CD1c-positive myeloid dendritic cell (primary cell): ENCODE results near the gene ABCB6.

ENCODE experiments used
- DNase-seq: peaks from one replicate; pipeline ENCODE4 v3.0.0-alpha.2; 2016; ENCODE audit errors: extremely low spot score

The ABCB6 gene

DNA sequence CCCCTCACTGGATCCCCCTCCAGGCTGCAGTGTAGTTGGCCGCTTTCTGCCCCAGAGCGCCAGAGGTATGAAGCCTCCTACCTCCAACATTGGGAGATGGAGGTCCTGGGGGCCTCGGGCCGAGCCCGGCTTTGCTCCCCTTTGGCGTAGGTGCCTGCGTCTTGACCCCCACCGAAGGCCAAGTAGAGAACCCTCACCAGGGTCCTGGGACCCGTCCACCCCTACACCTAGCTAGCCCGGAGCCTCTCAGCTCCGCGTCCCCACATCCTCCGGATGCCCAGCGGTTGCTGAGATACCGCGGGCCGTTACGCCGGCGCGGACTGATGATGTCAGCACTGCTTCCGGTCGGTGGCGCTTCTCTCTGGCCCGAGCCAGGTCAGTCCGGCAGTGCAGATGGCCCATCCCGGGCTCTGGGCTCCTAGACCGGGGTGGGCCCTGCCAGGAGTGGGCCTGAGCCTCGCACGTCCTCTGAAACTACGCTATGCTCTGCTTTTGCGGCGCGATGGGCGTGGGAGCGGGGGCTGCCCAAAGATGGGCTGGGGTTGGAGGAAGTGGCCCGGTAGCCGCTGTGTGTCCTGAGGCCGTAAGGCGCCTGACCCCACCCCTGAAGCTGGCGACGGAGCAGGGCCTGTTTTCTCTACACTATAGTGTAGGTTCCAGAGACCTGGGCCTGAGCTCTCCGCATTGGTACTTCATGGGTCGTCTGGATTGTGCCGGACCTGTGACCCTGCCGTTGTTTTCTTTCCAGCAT, 26.6 kb upstream of the ABCB6 start, which contains the start of the genes GLB1L and STK16:
Gene GLB1L, minus strand, starts transcription at position 297 of the 751 bp plus-strand sequence. CDS start 1,871 bp downstream, outside the sequence.
Gene STK16, plus strand, starts transcription at position 332 of the 751 bp plus-strand sequence. CDS start 521 bp downstream, outside the sequence.
- DNase-seq: peak; percentile 96

DNA sequence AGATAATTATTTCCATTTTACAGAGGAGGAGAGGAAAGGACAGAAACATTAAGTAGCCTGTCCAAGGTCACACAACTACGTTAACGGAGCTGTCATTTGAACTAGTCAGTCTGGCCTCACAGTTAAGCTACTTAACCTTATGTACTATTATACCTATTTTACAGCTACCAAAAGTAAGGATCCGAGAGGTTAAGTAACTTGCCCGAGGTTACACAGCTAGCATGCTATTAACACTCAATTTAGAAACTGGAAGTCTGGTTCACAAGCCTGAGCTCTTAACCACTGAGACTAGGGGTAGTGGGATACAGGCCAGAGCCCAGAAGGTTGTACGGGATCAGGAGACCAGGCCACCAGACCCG, 26.0 kb upstream of the ABCB6 start:
- no peak for DNase-seq

DNA sequence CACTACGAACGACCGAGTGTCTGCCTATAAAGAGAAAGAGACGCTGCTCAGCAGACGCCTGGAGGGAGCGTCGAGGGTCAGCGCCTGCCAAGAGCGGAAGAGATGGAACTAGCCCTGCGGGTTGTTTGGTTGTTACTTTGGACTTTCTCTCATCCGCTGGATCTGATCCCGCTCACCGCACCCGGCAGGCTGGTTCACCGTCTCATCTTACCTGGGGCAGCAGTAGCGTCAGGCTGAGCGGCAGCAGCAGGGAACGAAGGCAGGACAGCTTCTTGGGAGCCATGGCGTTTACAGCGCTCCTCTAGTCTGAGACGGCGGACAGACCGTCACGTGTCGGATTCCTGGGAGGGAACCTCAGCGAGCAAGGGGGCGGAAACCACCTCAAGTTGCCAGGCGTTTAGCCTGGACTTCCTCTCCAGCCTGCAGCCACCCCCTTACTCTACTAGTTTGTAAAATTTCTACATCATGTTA, 24.6 kb upstream of the ABCB6 start:
- DNase-seq: peak; percentile 84

DNA sequence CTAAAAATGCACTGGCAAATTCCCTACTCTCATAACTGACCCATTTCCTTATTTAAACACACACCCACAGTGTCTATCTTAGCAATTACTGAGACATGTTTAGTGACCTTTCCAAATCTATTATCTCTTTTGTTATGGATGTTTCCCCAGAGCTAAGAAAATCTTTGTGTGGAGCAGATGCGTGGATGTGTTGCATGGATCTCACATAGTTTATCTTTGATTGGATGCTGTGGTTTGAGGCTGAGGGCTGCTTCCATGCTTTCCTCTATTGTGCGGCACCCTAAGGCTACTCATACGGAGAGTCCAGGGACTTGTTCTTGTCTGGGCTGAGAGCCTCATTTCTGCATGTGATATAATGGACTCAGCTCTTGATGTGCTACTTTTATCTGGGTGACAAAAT, 15.6 kb upstream of the ABCB6 start:
- no peak for DNase-seq

DNA sequence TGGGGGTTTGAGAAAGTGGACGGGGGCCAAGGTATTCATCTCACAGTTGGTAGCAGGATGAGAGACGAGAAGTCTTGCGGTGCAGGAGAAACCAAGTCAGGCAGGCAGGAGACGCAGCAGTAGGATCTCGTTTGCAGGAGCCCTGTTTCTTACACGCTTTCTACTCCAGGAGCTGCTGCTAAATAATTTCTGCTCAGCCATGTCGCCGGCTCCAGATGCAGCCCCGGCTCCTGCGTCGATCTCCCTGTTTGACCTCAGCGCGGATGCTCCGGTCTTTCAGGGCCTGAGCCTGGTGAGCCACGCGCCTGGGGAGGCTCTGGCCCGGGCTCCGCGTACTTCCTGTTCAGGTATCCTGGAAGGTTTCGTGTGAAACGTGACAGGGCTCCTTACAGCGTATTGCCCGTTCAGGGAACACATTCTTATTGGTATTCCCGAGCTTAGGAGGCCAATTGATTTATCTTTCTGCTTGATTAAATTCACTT, 11.3 kb upstream of the ABCB6 start:
- DNase-seq: peak; percentile 59

DNA sequence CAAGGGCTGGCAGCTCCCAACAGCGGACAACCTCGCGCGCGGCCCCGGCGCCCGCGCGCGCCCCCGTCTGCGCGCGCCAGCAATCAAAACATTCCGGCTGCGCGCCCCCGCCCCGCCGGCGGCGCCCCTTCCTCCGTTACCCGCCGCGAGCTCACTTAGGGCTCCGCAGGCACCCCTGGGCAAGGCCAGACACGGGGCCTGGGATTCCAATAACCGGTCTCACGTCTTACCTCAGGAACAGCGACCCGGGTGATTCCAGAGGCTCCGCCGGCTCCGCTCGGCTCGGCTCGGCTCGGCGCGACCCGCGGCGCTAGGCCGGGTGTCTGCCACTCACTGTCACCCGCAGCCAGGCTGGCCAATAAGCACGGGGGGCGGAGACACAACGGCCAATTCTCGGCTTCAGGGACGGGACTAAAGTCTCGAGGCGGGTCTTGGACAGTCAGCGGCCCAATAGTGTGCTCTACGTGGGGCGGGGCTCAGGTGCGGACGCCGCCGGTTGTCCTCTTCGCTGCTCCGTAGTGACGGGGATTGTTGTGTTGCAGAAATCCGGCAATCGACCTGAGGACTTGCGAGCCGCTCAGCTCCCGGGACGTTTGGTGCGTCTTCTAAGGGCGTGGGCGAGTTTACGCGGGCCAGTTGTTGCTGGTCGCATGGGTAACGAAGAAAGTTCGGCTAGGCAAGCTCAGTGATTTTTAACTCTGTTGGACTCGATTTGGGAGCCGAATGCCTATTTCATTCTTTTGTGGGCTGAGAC, 10.7 kb upstream of the ABCB6 start, which contains the start of the genes ANKZF1 and ATG9A:
Gene ANKZF1, plus strand, starts transcription at position 502 of the 754 bp plus-strand sequence. CDS start 452 bp downstream, outside the sequence.
Gene ATG9A, minus strand, starts transcription at position 332 of the 754 bp plus-strand sequence. CDS start 1,612 bp downstream, outside the sequence.
- peak; percentile 99 for DNase-seq

DNA sequence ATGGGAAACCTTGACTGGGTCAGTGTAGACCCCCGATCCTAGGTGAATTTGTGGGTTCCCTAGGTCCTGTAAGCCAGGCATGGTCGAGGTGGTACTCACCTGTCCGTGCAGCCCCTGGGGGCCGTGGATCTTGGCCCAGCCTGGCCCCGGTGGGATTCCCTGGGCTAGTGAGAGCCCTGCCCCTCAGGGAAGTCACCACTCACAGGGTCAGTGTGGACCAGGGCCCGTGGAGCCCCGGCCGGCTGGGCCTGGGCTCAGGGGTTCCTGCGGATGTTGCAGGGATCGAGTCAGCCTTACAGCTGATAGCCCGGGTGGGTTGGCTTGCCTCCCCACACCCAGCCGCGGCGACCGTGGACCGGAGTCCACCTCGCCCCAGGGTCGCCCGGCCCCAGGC, 10.2 kb upstream of the ABCB6 start:
- DNase-seq: no peak

DNA sequence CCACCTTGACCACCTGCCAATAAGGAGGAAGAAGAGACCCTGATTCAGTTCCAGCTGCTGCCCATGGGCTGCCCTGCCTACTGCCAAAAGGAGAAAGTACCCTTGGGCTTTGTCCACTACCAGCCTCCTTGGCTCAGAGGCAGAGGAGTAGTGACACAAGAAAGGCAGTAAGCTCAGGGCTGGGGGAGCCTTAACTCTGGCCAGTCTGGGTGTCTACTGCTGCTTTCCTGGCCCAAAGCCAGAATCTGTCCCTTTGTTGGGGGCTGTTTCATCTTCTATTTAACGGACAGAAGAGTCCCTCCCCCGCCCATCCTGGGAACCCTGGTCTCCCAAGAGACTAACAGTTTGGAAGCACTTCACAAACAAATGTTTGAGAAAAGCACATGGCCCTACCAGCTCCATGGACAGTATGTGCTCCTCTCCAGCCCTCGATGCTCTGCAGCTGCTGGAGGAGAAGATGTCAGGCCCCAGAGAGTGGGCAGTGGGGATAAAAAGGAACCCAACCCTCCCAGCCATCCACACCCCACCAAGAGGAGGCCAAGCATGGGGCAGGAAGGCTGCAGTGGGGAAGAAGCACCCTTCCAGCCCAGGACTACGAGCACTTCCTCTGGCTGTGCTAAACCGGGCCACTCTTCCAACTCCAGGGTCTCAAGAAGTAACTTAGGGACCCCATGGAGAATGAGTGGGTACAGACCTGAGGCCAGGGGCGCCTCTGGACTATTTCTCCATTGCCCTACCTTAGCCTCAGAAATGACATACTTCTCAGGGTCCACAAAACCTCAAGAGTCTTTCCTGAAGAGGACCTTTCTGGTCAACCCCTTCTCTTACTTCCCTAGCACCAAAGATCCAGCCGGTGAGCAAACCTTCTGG, 9.5 kb upstream of the ABCB6 start:
- DNase-seq: peak; percentile 17

DNA sequence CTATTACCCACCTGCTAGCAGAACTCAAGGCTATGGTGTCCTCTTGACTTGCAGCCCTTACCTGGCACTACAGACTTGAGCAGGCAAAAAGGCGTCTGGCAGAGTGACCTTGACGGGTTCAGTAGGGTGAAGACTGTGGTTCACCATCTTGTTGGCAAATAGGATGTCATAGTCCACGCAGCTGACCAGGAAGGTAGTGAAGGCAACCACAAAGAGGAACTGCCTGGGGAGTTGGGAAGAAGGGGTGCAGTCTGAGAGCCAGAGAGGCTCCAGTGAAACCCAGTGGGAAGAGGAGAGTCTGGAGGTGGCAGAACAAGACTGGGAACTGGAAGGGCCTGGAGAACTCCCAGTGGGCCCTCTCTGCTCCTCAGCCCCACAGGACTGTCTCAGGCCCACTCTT, 6.6 kb upstream of the ABCB6 start:
- DNase-seq: peak; percentile 67

DNA sequence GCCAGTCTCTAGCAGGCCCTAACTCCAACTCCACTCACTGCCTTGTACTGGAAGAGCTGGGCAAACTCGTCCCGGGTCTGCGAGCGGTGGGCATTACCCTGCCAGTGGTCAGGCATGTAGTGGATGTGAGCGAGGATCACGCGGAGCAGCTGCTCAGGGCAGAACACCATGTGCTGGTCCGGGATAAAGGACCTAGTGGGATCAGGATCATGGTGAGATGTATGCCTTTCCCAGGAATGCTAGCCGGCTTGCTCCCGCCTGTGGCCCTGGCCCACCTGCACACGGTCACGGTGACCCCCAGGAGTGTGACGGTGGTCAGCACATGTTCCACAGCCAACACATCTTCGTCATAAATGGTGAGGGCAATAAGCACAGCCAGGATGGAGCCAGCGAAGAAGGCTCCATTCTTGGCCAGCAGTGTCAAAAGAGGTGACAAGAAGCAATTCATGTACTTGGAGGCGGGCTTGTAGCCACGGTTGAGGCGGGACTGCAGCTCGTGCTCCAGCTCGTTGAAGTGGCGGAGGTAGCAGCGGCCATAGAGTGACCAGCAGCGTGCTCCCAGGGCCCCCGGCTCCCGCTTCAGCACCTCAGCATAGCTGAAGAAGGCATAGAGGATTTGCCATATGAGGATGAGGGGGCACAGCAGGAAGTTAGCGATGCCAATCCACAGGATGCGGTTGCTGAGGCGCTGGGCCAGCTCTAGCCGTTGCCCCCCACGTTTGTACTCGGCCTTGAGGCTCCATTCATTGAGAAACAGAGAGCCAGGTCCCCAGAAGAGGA, 5.3 kb upstream of the ABCB6 start:
- no peak for DNase-seq

DNA sequence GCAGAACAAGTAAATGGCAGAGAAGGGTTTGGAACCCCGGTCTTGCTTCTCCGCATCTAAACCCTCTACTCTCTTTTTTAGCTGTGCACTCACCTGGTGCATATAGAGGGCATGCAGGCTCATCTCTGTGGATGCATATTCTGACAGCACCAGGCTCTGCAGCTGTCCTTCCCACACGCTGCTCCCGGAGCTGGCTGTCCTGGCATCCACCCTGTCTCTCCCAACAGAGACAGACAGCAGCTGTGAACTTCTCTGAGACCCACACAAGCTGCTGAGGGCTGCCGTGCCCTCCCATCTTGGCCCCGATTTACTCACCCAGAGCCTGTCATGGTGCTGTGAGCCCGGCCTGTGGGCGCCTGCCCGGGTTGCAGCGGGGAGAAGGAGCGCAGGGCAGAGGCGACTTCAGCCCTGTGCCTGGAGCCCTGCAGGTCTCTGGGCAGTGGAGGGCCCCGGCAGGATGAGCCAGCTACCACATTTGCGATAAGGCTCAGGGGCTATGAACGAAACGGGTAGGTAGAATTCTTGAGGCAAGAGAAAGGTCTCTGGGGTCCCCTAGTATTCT, 3.3 kb upstream of the ABCB6 start:
- DNase-seq: no peak

DNA sequence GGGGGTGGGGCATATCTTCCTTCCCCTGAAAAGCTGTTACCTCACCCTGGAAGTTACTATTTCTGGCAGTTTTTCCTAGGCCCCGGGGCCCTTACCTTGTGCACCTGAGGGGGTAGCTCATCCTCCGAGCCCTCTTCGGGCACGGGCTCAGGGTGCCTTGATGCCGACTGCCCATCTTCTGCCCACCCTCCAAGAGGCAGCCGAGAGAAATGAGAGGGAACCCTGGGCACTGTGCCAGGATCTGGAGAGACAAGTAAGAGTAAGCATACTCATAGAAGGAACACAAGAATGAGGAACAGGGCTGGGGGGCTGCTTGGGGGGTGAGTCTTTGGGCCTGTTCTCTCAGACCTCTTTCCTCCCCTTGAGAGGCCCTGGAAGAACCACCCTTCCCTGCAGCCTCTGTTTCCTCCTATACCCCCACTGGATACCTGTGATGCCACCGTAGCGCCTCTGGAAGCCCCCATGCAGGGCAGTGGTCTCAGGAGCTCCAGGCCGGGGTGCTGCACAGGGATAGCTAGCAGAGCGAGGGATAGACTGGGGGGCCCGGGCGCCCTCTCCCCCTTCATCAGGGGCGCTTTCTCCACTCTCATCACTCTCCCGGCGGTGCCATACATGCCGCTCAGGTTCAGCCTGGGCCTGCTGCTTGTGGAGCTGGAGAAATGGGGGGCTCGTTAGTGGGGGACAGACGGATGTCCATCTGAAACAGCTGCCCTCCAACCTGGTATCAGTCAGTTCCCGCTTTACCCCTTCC, 2.1 kb upstream of the ABCB6 start:
- DNase-seq: no peak

DNA sequence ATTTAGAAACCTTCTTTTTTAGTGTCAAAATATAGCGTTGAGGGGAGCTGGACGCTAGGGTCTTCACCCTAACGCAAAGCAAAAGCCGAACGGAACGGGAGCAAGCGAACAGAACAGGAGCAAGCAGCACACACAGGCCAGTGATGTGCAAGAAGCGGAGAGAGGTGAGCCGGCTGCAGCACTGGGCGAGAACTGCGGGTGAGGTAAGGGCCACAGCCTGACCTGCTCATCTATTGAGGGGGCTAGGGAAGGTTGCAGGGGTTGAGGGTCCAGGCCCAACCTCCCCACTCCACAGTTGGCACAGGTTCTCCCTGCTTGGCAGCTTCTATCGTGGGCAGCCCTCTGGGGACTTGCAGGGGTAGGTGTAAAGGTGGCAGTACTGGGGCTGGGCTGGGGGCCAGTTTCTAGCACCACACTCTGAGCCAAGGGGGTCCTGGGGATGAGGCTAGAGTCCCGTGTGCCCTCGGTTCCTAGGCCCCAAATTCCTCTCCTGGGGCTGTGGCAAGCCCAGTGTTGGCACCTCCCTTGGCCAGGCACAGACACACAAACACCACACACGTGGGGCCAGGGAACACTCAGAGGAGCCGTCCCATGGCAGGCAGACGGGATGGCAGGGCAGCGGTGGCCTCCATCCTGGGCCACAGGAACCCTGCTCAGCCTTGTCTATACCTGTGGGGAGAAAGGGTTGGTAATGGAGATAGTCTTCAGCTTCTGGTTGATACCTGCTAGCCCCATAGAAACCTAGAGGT, 1.2 kb upstream of the ABCB6 start:
- no peak for DNase-seq

DNA sequence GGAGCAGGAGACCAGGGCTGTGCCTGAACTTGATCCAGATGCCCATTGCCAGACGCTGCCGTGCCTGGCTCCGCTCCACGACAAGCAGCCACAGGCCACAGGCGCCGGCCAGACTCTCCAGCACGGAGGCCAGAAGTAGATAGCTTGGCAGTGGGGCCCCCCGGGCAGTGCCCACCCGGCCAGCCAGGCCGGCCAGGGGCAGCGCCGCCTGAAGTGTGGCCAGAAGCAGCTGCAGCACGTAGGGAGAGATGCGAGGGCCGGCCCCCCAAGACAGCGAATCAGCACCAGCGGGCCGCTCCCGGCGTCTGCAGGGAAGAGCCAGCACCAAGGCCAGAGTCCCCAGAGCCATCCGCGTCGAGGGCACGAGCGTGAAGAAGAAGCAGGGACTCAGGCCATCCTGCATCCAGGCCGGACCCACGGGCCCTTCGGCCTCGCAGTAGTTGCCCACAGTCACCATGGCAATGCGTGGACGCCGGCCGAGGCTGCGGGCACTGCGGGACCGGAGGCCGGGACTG, 484 bp downstream of the ABCB6 start:
- peak; percentile 56 for DNase-seq

DNA sequence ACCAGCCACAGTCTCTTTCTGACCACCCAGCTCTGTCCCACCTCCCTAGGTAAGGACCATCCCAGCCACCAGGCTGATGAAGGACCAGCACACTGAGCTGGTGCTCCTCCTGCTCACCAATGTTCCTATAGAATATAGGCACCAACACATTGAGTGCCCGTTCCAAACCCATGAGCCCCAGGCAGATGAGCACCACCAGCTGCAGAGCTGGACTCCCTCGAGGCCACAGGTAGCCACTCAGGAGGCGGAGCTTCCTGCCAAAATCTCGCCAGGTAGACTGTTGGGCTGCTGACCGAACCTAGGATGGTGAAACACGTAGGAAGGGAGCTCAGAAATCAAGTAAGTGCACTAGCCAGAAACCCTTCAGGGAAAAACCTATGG, 2.2 kb downstream of the ABCB6 start:
- DNase-seq: no peak

DNA sequence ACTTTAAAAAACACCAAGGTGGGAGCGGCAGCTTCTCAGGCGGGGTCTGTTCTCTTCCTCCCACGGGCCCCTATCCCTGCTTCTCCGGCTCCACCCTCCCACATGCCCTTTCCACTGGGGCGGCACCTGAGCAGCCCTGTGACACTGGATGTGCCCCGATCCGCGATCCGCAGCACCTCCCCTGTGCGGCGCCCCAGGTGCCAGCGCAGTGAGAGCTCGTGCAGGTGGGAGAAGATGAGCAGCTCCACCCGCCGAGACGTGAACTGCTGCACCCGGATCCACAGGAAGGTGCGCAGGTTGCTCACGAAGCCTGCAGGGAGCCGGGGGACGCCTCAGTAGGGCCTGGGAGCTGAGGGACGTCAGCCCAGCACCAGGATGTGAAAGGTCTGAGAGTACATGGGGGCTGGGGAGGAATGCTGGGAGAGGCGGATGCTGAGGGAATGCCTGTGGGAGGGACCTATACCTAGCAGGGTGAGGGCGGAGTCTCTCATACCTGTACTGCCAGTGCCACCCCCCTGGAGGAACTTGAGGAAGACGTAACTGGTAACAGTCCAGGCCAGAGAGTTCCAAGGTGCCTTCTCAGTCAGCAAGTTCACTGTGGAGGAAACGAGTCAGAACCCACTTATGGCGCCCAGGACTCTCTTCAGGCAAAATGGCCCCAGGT, 2.8 kb downstream of the ABCB6 start:
- no peak for DNase-seq

DNA sequence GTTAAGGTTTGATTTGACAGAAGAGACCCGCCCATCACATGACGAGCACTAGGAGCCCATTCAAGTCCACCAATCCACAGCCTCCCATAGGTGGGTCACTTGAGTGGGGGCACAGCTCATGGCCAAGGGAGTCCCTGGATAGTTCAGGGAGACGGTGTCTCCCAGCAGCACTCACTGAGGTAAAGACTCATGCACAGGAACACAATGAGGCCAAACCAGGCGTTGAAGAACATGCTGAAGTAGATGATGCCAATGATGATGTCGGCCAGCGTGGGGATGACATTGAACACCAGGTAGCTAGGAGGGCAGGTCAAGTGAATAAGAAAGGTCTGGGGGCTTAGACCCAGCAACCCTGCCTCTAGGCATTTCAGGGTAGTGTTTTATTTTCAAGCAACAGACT, 4.0 kb downstream of the ABCB6 start:
- DNase-seq: no peak

DNA sequence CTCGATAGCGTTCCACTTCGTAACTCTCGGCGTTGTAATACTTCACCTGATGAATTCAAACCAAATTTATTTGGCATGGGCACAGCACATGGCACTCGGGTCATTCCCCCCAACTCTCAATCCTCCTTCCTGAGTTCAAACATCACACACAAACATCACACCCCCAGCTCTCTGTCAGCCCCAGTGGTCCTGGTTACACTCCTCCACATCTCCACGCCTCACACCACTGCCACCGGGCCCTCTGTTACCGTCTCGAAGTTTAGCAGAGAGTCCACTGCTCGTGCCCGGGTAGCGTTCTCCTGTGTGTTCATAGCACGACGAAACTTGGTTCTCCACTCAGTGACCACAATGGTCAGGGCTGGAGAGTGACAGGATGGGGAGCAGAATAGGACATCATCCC, 4.6 kb downstream of the ABCB6 start:
- DNase-seq: no peak
